HL-60 (cell line): ENCODE data around the gene STRIP1.

Experiments used
- CTCF ChIP-seq: IDR thresholded peaks from one replicate; pipeline ENCODE4 v1.5.1; 2011; ENCODE audit warnings: low read length, control low read depth, inconsistent platforms; ENCODE audit not compliant: insufficient read depth
- GABPA ChIP-seq: IDR thresholded peaks from 2 replicates; pipeline ENCODE4 v1.6.1; 2012; ENCODE audit warnings: low read depth
- POLR2AphosphoS5 ChIP-seq: IDR thresholded peaks from 2 replicates; pipeline ENCODE4 v1.6.1; 2012; ENCODE audit warnings: low read depth
- REST ChIP-seq: IDR thresholded peaks from 2 replicates; pipeline ENCODE4 v1.6.1; 2012; ENCODE audit warnings: low read depth; ENCODE audit not compliant: insufficient replicate concordance
- SPI1 ChIP-seq: IDR thresholded peaks from 2 replicates; pipeline ENCODE4 v1.6.1; 2012; ENCODE audit warnings: low read depth, mild to moderate bottlenecking, borderline replicate concordance

GRCh38 chr1:110091381-110091780 is 57.0 kb downstream of the STRIP1 start:
- TF ChIP-seq GABPA (no peak), CTCF (no peak), POLR2AphosphoS5 (no peak), REST (no peak), SPI1 (no peak)
